IMR-90 (cell line): ENCODE measurements around the gene GALM. TPM values are rescaled to one million over a fixed set of nuclear protein-coding genes. Genes with fewer than 3 reads are reported as not detected.

ENCODE experiments used
- ATAC-seq: fragments of 200-7000 bp; cut with Tn5 transposase; 2 replicates; pipeline ENCODE4 v1.9.1; 2020; ENCODE audit warnings: low read depth, mild to moderate bottlenecking, moderate library complexity
- BruUV-seq: library from RNA; stranded (reverse); fragments of 400-500 nt; replicated peaks from 2 replicates; lab custom pipeline; 2021; lab: Mats Ljungman, UMichigan
- CTCF ChIA-PET: fragments of 300-600 bp; formaldehyde crosslinking; extraction: SDS; loops from one replicate; lab custom pipeline; 2021; ENCODE audit warnings: antibody characterized with exemption; lab: Yijun Ruan, JAX
- POLR2A ChIA-PET: fragments of 300-600 bp; sonication (Branson Sonifier 250); formaldehyde crosslinking; loops from one replicate; lab custom pipeline; 2022; ENCODE audit warnings: antibody characterized with exemption; ENCODE audit not compliant: unreplicated experiment; lab: Charles Lee
- DNase-seq: peaks from one replicate; pipeline ENCODE4 v3.0.0; 2013
- H2AFZ ChIP-seq: replicated peaks from 2 replicates; pipeline ENCODE3; 2013; ENCODE audit warnings: low read length, mild to moderate bottlenecking; ENCODE audit not compliant: poor library complexity
- H2AK5ac ChIP-seq: 2 replicates; pipeline ENCODE4 v1.6.1; 2013; ENCODE audit warnings: low read depth, low read length, inconsistent platforms
- H2AK9ac ChIP-seq: replicated peaks from 2 replicates; pipeline ENCODE3; 2013; ENCODE audit warnings: mild to moderate bottlenecking, low read depth, low read length, moderate library complexity; ENCODE audit not compliant: poor library complexity
- H2BK120ac ChIP-seq: 2 replicates; pipeline ENCODE4 v1.6.1; 2013; ENCODE audit warnings: low read depth, low read length, inconsistent platforms
- H2BK15ac ChIP-seq: 3 replicates; pipeline ENCODE4 v1.6.1; 2013; ENCODE audit warnings: low read depth, low read length, inconsistent platforms
- H2BK20ac ChIP-seq: 2 replicates; pipeline ENCODE4 v1.6.1; 2013; ENCODE audit warnings: low read depth, mild to moderate bottlenecking, inconsistent platforms, low read length, moderate library complexity
- H2BK5ac ChIP-seq: 2 replicates; pipeline ENCODE4 v1.6.1; 2013; ENCODE audit warnings: mild to moderate bottlenecking, low read depth, low read length, inconsistent platforms; ENCODE audit not compliant: poor library complexity, severe bottlenecking
- H3K14ac ChIP-seq: replicated peaks from 2 replicates; pipeline ENCODE4 v1.6.1; 2013; ENCODE audit warnings: low read depth, low read length, inconsistent platforms
- H3K18ac ChIP-seq: 2 replicates; pipeline ENCODE4 v1.6.1; 2013; ENCODE audit warnings: low read depth, low read length, control low read depth
- H3K23ac ChIP-seq: 2 replicates; pipeline ENCODE4 v1.6.1; 2013; ENCODE audit warnings: low read depth, low read length, inconsistent platforms
- H3K27ac ChIP-seq: 2 replicates; pipeline ENCODE4 v1.5.1; 2013; ENCODE audit warnings: mild to moderate bottlenecking, control low read depth, low read length; ENCODE audit not compliant: insufficient read depth
- H3K27me3 ChIP-seq: 2 replicates; pipeline ENCODE4 v1.6.1; 2013; ENCODE audit warnings: low read length; ENCODE audit not compliant: control insufficient read depth, insufficient read depth
- H3K36me3 ChIP-seq: 2 replicates; pipeline ENCODE4 v1.6.1; 2013; ENCODE audit warnings: low read length, mixed read lengths; ENCODE audit not compliant: control insufficient read depth, insufficient read depth
- H3K4ac ChIP-seq: 2 replicates; pipeline ENCODE4 v1.6.1; 2013; ENCODE audit warnings: low read depth, low read length, inconsistent platforms
- H3K4me1 ChIP-seq: 2 replicates; pipeline ENCODE4 v1.6.1; 2013; ENCODE audit warnings: low read length, mixed read lengths; ENCODE audit not compliant: control insufficient read depth, insufficient read depth
- H3K4me2 ChIP-seq: 2 replicates; pipeline ENCODE4 v1.6.1; 2013; ENCODE audit warnings: low read depth, mild to moderate bottlenecking, control low read depth, low read length, moderate library complexity
- H3K4me3 ChIP-seq: 2 replicates; pipeline ENCODE4 v1.5.1; 2013; ENCODE audit warnings: low read depth, mild to moderate bottlenecking, control low read depth, low read length, moderate library complexity; ENCODE audit not compliant: insufficient read depth
- H3K56ac ChIP-seq: 2 replicates; pipeline ENCODE4 v1.6.1; 2013; ENCODE audit warnings: low read length, inconsistent platforms; ENCODE audit not compliant: insufficient read depth; ENCODE audit errors: extremely low read depth
- H3K79me1 ChIP-seq, 2 experiments: 2 replicates each; pipeline ENCODE4 v1.6.1; 2013; ENCODE audit warnings: low read length in 2 of 2, inconsistent platforms in 1 of 2, low read depth in 1 of 2
- H3K9ac ChIP-seq: 2 replicates; pipeline ENCODE4 v1.6.1; 2013; ENCODE audit warnings: low read depth, low read length, control low read depth
- H3K9me1 ChIP-seq: 2 replicates; pipeline ENCODE4 v1.6.1; 2013; ENCODE audit warnings: low read length, inconsistent platforms; ENCODE audit not compliant: insufficient read depth
- H3K9me3 ChIP-seq: 2 replicates; pipeline ENCODE4 v1.6.1; 2013; ENCODE audit warnings: low read length; ENCODE audit not compliant: control insufficient read depth, insufficient read depth
- H4K20me1 ChIP-seq: 2 replicates; pipeline ENCODE4 v1.6.1; 2013; ENCODE audit warnings: low read length, inconsistent platforms; ENCODE audit not compliant: insufficient read depth
- H4K5ac ChIP-seq: 2 replicates; pipeline ENCODE4 v1.6.1; 2013; ENCODE audit warnings: mild to moderate bottlenecking, low read depth, low read length, control low read depth
- H4K8ac ChIP-seq, 2 experiments: 2 replicates each; pipeline ENCODE4 v1.6.1; 2013; ENCODE audit warnings: low read depth in 2 of 2, low read length in 2 of 2, control low read depth in 1 of 2, inconsistent platforms in 1 of 2
- H4K91ac ChIP-seq: 2 replicates; pipeline ENCODE4 v1.6.1; 2013; ENCODE audit warnings: low read depth, low read length, inconsistent platforms; ENCODE audit not compliant: insufficient read depth
- CHD1 ChIP-seq: IDR thresholded peaks from 2 replicates; pipeline ENCODE4 v1.6.1; 2012; ENCODE audit warnings: low read depth, low read length, improper control_type of control experiment
- FOS ChIP-seq: fragments of 150-350 bp; IDR thresholded peaks from 2 replicates; pipeline ENCODE4 v1.6.1; 2016; ENCODE audit warnings: low read depth, low read length
- MAFK ChIP-seq: IDR thresholded peaks from 2 replicates; pipeline ENCODE4 v1.6.1; 2012; ENCODE audit warnings: low read depth, low read length, improper control_type of control experiment
- MAZ ChIP-seq: IDR thresholded peaks from 2 replicates; pipeline ENCODE4 v1.6.1; 2012; ENCODE audit warnings: low read depth, mild to moderate bottlenecking, low read length, improper control_type of control experiment, moderate library complexity, borderline replicate concordance
- MXI1 ChIP-seq: IDR thresholded peaks from 2 replicates; pipeline ENCODE4 v1.6.1; 2012; ENCODE audit warnings: low read depth, mild to moderate bottlenecking, low read length, moderate library complexity, borderline replicate concordance
- POLR2A ChIP-seq: IDR thresholded peaks from 2 replicates; pipeline ENCODE4 v1.6.1; 2012; ENCODE audit warnings: mild to moderate bottlenecking, low read depth, low read length
- SMC3 ChIP-seq: fragments of 150-350 bp; IDR thresholded peaks from 2 replicates; pipeline ENCODE4 v1.6.1; 2016; ENCODE audit warnings: low read depth, mild to moderate bottlenecking, antibody characterized with exemption, low read length, moderate library complexity
- USF2 ChIP-seq: fragments of 150-350 bp; IDR thresholded peaks from 2 replicates; pipeline ENCODE4 v1.6.1; 2017; ENCODE audit warnings: mild to moderate bottlenecking, antibody characterized with exemption, low read length, low read depth
- WGBS, 2 experiments: methylation state at CpG; one replicate each; pipeline versions ENCODE4 v1.1.5 to v1.1.7; 2013; ENCODE audit warnings: missing lambda C conversion rate in 2 of 2; ENCODE audit not compliant: insufficient read length in 1 of 2; ENCODE audit errors: extremely low coverage in 2 of 2; 5-methylcytosine and 5-hydroxymethylcytosine counted together
- dilution Hi-C: fragments of 300-500 bp; cut with HindIII; formaldehyde crosslinking; loops from one replicate; pipeline ENCODE4 v1.14.3; 2018; ENCODE audit warnings: low sequenced_read_pairs; ENCODE audit not compliant: unreplicated experiment
- in situ Hi-C: fragments of 300-500 bp; cut with MboI; formaldehyde crosslinking; loops from 3 replicates; pipeline ENCODE4 v1.14.3; 2019; ENCODE audit warnings: low sequenced_read_pairs, inconsistent platforms, mixed read lengths
- intact Hi-C: fragments of 100-400 bp; cut with micrococcal nuclease; formaldehyde crosslinking; loops from 2 replicates; pipeline ENCODE4 v1.10.0; 2022
- polyA plus RNA-seq, 3 experiments: library from polyadenylated mRNA; depleted of rRNA; stranded (reverse); fragments of >200 nt; gene quantifications; 2 replicates each; pipeline ENCODE4 v1.2.3, GENCODE V29; 2012; ENCODE audit warnings: low replicate concordance in 1 of 3
- total RNA-seq: library from RNA; depleted of rRNA; stranded (reverse); fragments of >200 nt; gene quantifications from 2 replicates; pipeline ENCODE4 v1.2.3, GENCODE V29; 2012

GALM gene
- total and polyA plus RNA-seq, 2 of the 4 experiments (the other 2 are of a cell fraction): 12.1 to 24.2 TPM

GRCh38 chr2:38672445-38673391 is 6.8 kb downstream of the GALM start (continued):
- TF ChIP-seq CHD1: no peak
- no peak for TF ChIP-seq POLR2A

DNA sequence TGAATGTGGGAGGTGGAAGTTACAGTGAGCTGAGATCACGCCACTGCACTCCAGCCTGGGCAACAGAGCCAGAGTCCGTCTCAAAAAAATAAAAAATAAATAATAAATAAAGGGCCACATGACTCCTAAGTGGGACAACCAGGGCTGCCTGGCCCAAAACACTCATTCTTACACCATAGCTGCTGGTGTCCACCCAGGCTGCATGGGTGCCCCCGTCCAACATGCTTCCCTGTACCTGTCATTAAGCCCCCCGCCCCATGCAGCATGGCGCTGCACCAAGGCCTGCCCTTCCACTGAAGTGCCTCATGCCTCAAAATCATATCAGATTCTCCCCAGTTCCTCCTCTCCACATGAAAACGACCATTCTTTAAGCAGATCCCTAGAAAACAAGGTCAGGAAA is 10.8 kb downstream of the GALM start:
- Histone ChIP-seq H3K18ac (no peak overlapping the region), H4K91ac (no peak overlapping the region), H2AK9ac (no peak overlapping the region), H3K27ac (no peak overlapping the region), H3K56ac (no peak overlapping the region), H3K23ac (no peak overlapping the region), H3K9me1 (peaks cover 6% of the 10 kb centered on the region; the same call in 1 of the 2 replicates), H2AFZ (no peak overlapping the region), H3K9ac (no peak overlapping the region), H3K9me3 (no peaks in the 10 kb centered on the region), H3K4me1 (no peaks in the 10 kb centered on the region), H3K36me3 (peaks cover 26% of the 10 kb centered on the region), H3K79me1 (peaks cover 0 to 3% of the 10 kb centered on the region in 2 experiments; a peak in 1 of 4 replicates), H2BK15ac (no peak overlapping the region), H3K4me3 (no peak overlapping the region), H2BK20ac (no peak overlapping the region), H2BK5ac (no peak overlapping the region), H2AK5ac (no peak overlapping the region), H3K4me2 (no peak overlapping the region), H3K4ac (no peak overlapping the region), H3K14ac (no peak overlapping the region), H4K20me1 (no peaks in the 10 kb centered on the region), H3K27me3 (no peaks in the 10 kb centered on the region), H2BK120ac (no peak overlapping the region), H4K5ac (no peak overlapping the region), H4K8ac (no peak overlapping the region)
- TF ChIP-seq FOS (no peak), MAFK (no peak), MAZ (no peak), MXI1 (no peak), POLR2A (no peak), USF2 (no peak), SMC3 (no peak)
- in situ Hi-C loops (no loop called here), dilution Hi-C loops (no loop called here), intact Hi-C loops (no loop called here)
- DNase-seq (no peak), ATAC-seq (no peak)
- ChIA-PET CTCF (no interaction called here), POLR2A (no interaction called here)
- BruUV-seq: no TSS peak
- 75% methylated on average over 2 of the region's 6 CpGs; no CpG with 5 or more reads in 1 of the 2 experiments for WGBS, 2 experiments
